A549 treated with CORT108297 at 1 μM for 4 hours (cell line): ENCODE measurements around the gene SYT7. TPM values are rescaled to one million over a fixed set of nuclear protein-coding genes. Genes with fewer than 3 reads are reported as not detected.

Experiments
- total RNA-seq: library from RNA; stranded (reverse); fragments of 200-300 nt; extraction: Qiagen RNA extraction; gene quantifications from 5 replicates; pipeline ENCODE4 v1.2.3, GENCODE V29; 2022

The SYT7 gene, protein sequence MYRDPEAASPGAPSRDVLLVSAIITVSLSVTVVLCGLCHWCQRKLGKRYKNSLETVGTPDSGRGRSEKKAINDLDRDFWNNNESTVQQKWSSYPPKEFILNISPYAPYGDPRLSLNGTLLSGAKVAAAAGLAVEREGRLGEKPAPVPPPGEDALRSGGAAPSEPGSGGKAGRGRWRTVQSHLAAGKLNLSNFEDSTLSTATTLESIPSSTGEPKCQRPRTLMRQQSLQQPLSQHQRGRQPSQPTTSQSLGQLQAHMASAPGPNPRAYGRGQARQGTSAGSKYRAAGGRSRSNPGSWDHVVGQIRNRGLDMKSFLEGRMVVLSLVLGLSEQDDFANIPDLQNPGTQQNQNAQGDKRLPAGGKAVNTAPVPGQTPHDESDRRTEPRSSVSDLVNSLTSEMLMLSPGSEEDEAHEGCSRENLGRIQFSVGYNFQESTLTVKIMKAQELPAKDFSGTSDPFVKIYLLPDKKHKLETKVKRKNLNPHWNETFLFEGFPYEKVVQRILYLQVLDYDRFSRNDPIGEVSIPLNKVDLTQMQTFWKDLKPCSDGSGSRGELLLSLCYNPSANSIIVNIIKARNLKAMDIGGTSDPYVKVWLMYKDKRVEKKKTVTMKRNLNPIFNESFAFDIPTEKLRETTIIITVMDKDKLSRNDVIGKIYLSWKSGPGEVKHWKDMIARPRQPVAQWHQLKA
- 0.72 to 1.2 TPM (median 1.0 TPM) in 5 replicates for total RNA-seq

GRCh38 chr11:61581030-61581928 is at the start of gene SYT7:
Gene SYT7 (minus strand): TSS chr11:61581076. CDS start chr11:61580820, 256 bp downstream.

DNA sequence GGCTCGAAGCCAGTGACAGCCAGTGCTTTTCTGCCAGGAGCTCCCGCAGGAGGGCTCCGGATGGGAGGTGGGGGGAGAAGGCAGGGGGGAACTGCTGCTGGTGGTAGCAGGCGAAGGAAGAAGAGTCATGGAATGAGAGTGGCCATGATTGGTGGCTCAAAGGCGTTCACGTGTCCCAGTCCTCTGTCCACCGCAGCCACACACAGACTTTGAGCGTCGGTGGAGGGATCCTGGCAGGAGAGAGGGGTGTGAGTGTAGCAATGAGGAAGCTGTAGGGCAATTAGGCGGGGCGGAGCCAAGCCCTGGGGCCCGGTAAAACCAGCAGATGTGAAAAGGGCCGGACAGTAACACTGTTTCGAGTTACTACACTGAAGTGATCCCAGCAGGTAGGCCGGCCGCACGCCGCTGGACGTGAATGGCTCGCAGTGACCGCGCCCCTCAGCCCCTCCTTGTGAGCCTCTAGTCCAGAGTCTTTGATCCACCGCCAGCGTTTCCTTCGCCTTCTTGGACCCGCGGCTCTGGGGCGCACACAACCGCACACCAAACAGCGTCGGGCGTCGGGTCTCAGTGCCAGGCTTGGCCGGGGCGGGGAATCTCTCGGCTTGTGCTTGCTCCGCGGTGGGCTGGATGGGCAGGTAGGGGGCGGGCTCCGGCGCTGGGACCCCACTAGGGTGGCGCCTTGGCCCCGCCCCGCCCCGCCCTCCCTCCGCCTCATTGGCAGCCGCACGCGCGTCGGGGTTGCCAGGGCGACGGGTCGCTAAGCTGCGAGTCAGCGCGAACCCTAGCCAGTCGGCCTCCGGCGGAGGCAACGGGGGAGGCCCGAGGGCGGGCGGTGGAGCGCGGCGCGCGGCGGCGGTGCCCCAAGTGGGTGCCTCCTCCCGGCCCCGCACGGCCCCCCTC is 72.7 kb downstream of the SYT7 start, which contains the start of gene LRRC10B:
Gene LRRC10B (plus strand): TSS at position 788 of the 900 bp plus-strand sequence. CDS start 250 bp downstream, outside the sequence.

Other genes with a start within 250 kb of the SYT7 start
- gene DDB1, start 248.0 kb downstream of the SYT7 start, total RNA-seq = 163 to 168 TPM (median 166 TPM) in 5 replicates
- gene TKFC, start 247.8 kb downstream of the SYT7 start, total RNA-seq = 40.9 to 76.4 TPM (median 70.7 TPM) in 5 replicates
- 34.5 to 50.4 TPM (median 47.0 TPM) in 5 replicates for gene CYB561A3, start 219.2 kb downstream of the SYT7 start, total RNA-seq
- gene TMEM138, start 218.7 kb downstream of the SYT7 start, total RNA-seq = 95.7 to 111 TPM (median 104 TPM) in 5 replicates
- 16.9 to 21.4 TPM (median 19.3 TPM) in 5 replicates for gene TMEM216, start 188.5 kb downstream of the SYT7 start, total RNA-seq
- 66.6 to 73.2 TPM (median 72.5 TPM) in 5 replicates for gene CPSF7, start 151.1 kb downstream of the SYT7 start, total RNA-seq
- 35.3 to 50.9 TPM (median 45.1 TPM) in 5 replicates for gene SDHAF2, start 151.0 kb downstream of the SYT7 start, total RNA-seq
- 0.06 to 0.25 TPM (median 0.11 TPM) in 5 replicates for gene LRRC10B, start 72.3 kb downstream of the SYT7 start, total RNA-seq
- gene DAGLA, start 99.3 kb upstream of the SYT7 start, total RNA-seq = 4.1 to 6.3 TPM (median 6.2 TPM) in 5 replicates
- gene MYRF, start 171.6 kb upstream of the SYT7 start, total RNA-seq = 16.1 to 23.1 TPM (median 21.8 TPM) in 5 replicates
- gene TMEM258, start 211.5 kb upstream of the SYT7 start, total RNA-seq = 213 to 247 TPM (median 224 TPM) in 5 replicates
- gene FEN1, start 211.8 kb upstream of the SYT7 start, total RNA-seq = 96.4 to 111 TPM (median 103 TPM) in 5 replicates
- 111 to 153 TPM (median 134 TPM) in 5 replicates for gene FADS1, start 235.9 kb upstream of the SYT7 start, total RNA-seq
- 249 to 330 TPM (median 280 TPM) in 5 replicates for gene FADS2, start 247.2 kb upstream of the SYT7 start, total RNA-seq